Psoas muscle (tissue), 8 donors: Measurements from ENCODE around the gene AQP4. TPM values are rescaled to one million over a fixed set of nuclear protein-coding genes. Genes with fewer than 3 reads are reported as not detected.

ENCODE experiments used
- ATAC-seq, 4 donors: fragments of 200-7000 bp; cut with Tn5 transposase; one replicate each; pipeline ENCODE4 v1.9.1; 2020; ENCODE audit warnings: moderate library complexity in 3 of 4, mild to moderate bottlenecking in 2 of 4
- DNase-seq, 2 donors: peaks; one replicate each; pipeline ENCODE4 v3.0.0-alpha.2; 2020
- H3K27ac ChIP-seq: fragments of 200-600 bp; one replicate; pipeline ENCODE4 v1.8.0; 2022
- H3K27me3 ChIP-seq, 3 donors: fragments of 200-600 bp in 1 of 3; one replicate each; pipeline versions ENCODE4 v1.6.1 to v1.8.0; 2013 to 2022; ENCODE audit warnings: low read length in 2 of 3, mild to moderate bottlenecking in 2 of 3, moderate library complexity in 1 of 3; ENCODE audit not compliant: insufficient read depth in 3 of 3
- H3K36me3 ChIP-seq, 2 donors: fragments of 200-600 bp in 1 of 2; one replicate each; pipeline versions ENCODE4 v1.6.1 to v1.8.0; 2013 to 2022; ENCODE audit warnings: low read depth in 1 of 2, mild to moderate bottlenecking in 1 of 2, moderate library complexity in 1 of 2; ENCODE audit not compliant: insufficient read depth in 1 of 2
- H3K4me1 ChIP-seq: fragments of 200-600 bp; one replicate; pipeline ENCODE4 v1.8.0; 2022
- H3K4me3 ChIP-seq: fragments of 200-600 bp; one replicate; pipeline ENCODE4 v1.8.0; 2022; ENCODE audit warnings: mild to moderate bottlenecking
- H3K9me3 ChIP-seq: fragments of 200-600 bp; one replicate; pipeline ENCODE4 v1.8.0; 2022
- CTCF ChIP-seq: fragments of 200-600 bp; IDR thresholded peaks from one replicate; pipeline ENCODE4 v1.8.0; 2022; ENCODE audit warnings: antibody characterized with exemption
- WGBS, 3 donors: extraction: QIAGEN DNeasy Blood & Tissue Kit; methylation state at CpG; one replicate each; pipeline versions ENCODE4 v1.1.6 to v1.1.7; 2013; 5-methylcytosine and 5-hydroxymethylcytosine counted together
- intact Hi-C, 2 donors: fragments of 100-400 bp; cut with DNase I; formaldehyde crosslinking; loops; one replicate each; pipeline versions ENCODE4 v1.11.0 to v1.14.2; 2022
- polyA plus RNA-seq, 3 donors: library from polyadenylated mRNA; stranded (reverse); fragments of 200-250 nt; gene quantifications; one replicate each; pipeline ENCODE4 v1.2.3, GENCODE V29; 2013
- total RNA-seq, 4 donors: library from RNA; stranded (reverse); fragmentation: NEBNext Ultra II Directional in 2 of 4; extraction: Animal tissue kit (Norgen Biotek cat#: 25700) in 2 of 4; gene quantifications; one replicate each; pipeline versions ENCODE4 v1.2.1 to v1.2.4, GENCODE V29; 2021 to 2023
- donor health status: healthy with polysubstance abuse.
- donor health status: DM: no; HTN: no; CAD: no; lungs with moderate emphysema.
- donor health status: Bipolar disorder and iron deficiency.
- donor health status: healthy.
- donor health status: DM: yes; HTN: yes; CAD: no.
- donor health status: DM: no; HTN: no; CAD: no.
- donor health status: DM: no; HTN: no; CAD: no.
- donor health status: DM: yes; HTN: yes; CAD: no.

The AQP4 gene
- total and polyA plus RNA-seq, 7 donors = 5.3 to 27.1 (median 10.4) TPM

DNA sequence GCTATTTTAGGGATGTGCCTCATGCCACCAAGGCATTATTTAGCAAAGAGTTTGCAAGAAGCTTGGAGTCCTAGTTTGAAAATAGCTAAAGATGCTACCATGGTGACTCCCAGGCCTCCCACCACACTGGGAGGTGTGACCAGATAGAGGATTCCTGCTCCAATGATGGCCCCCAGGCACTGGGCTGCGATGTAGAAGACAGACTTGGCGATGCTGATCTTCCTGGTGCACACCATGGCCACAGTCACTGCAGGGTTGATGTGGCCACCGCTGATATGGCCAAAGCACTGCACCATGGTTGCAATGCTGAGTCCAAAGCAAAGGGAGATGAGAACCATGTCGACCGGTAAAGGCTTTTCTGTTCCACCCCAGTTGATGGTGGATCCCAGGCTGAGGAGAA, 3.4 kb downstream of the AQP4 start:
- Histone ChIP-seq H3K36me3 (peaks cover 0 to 46% of the 10 kb centered on the region in 2 donors), H3K9me3 (no peaks in the 10 kb centered on the region), H3K4me3 (no peak overlapping the region), H3K27me3 (no peaks in the 10 kb centered on the region), H3K4me1 (peaks cover 19% of the 10 kb centered on the region), H3K27ac (no peak overlapping the region)
- no peak for DNase-seq
- TF ChIP-seq CTCF = no peak
- intact Hi-C loops = loop anchor here (5.0 to 10.0 kb wide), 3 partner anchors 103 to 143 kb away; no protein-coding TSS in a partner anchor
- WGBS, 3 donors = 92 to 100% (median 93%) methylated on average over 5 of the region's 5 CpGs
- ATAC-seq = no peak

DNA sequence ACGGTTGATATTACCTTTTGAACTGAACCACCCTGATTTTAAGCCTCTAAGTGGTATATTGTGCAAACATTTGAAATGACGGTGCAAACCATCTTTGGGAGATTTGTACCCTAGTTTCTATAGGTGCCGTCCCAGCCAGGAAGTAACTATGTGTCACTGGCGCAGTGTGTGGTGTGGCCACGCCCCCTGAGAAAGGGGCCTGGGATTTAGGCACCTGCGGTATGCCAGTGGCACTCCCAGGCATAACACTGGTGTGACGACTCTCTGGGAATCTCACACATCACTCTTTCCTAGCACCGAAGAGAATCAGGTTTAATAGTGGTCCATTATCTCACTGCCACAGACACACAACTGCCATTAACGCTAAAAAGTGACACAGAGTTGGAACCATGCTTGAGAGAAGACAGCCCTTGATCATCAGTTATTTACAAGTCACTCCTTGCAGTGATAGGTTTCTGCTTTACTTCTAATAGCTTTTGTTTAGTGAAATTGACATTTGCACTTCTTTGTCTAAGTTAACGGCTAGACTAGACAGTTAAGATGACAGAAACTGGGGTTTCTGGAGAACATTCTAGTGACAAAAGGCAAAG, 11.1 kb downstream of the AQP4 start:
- ATAC-seq = no peak
- intact Hi-C loops = no loop called here
- peaks cover 0 to 72% of the 10 kb centered on the region in 2 donors for H3K36me3 ChIP-seq

GRCh38 chr18:26853401-26853800, 12.1 kb downstream of the AQP4 start:
- Histone ChIP-seq H3K27me3 (no peaks in the 10 kb centered on the region), H3K9me3 (no peaks in the 10 kb centered on the region), H3K4me3 (no peak overlapping the region), H3K4me1 (no peaks in the 10 kb centered on the region), H3K36me3 (peaks cover 0 to 65% of the 10 kb centered on the region in 2 donors), H3K27ac (no peak overlapping the region)
- intact Hi-C loops = no loop called here
- DNase-seq = no peak
- no peak for TF ChIP-seq CTCF
- 85 to 94% (median 94%) methylated on average over 2 of the region's 2 CpGs for WGBS, 3 donors
- no peak for ATAC-seq

More for the DNA sequence above, 11.1 kb downstream of the AQP4 start:
- Histone ChIP-seq H3K4me1 (no peaks in the 10 kb centered on the region), H3K9me3 (no peaks in the 10 kb centered on the region), H3K4me3 (no peak overlapping the region), H3K27ac (no peak overlapping the region), H3K27me3 (no peaks in the 10 kb centered on the region)
- DNase-seq = no peak
- no peak for TF ChIP-seq CTCF
- 63 to 78% (median 64%) methylated on average over 10 of the region's 10 CpGs for WGBS, 3 donors

- WGBS, 3 donors = 94 to 96% (median 95%) methylated on average over 1 of the region's 1 CpG
- TF ChIP-seq CTCF = no peak
- H3K27me3 ChIP-seq = no peaks in the 10 kb centered on the region
- no peak for ATAC-seq
- H3K9me3 ChIP-seq = no peaks in the 10 kb centered on the region
- H3K4me1 ChIP-seq = no peaks in the 10 kb centered on the region
- H3K36me3 ChIP-seq = no peaks in the 10 kb centered on the region
- no peak overlapping the region for H3K27ac ChIP-seq
- no peak overlapping the region for H3K4me3 ChIP-seq
- intact Hi-C loops = no loop called here
- no peak for DNase-seq
These were observed 21.7 kb downstream of the AQP4 start for GRCh38 chr18:26843760-26844159.

DNA sequence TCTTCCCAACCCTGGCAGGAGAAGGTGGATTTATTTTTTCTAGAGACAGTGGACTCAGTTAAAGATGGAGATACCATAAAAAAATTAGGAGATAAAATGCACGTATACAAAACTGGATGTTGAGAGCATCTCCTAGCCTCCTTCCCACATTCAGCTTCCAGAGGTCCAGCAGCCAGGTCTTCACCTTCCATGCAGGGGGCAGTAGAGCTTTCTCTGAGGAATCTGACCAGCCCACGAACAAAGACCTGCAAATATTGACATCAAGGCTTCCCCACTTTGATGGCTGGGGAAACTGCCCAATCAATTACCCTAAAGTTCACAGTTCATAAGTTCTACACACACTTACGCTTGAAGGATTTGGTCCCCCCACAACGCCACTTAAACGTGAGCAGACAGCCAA, 24.5 kb downstream of the AQP4 start:
- Histone ChIP-seq H3K4me3 (no peak overlapping the region), H3K4me1 (no peaks in the 10 kb centered on the region), H3K27ac (no peak overlapping the region), H3K36me3 (no peaks in the 10 kb centered on the region), H3K9me3 (no peaks in the 10 kb centered on the region), H3K27me3 (no peaks in the 10 kb centered on the region)
- no peak for TF ChIP-seq CTCF
- ATAC-seq = no peak
- no peak for DNase-seq
- WGBS, 3 donors = 77 to 83% (median 80%) methylated on average over 5 of the region's 5 CpGs
- intact Hi-C loops = no loop called here
